ENCODE data around the gene CELF2. TPM values are rescaled to one million over a fixed set of nuclear protein-coding genes. Genes with fewer than 3 reads are reported as not detected.

The CELF2 gene
- total and polyA plus RNA-seq, 9 of the 15 experiments (the other 6 are each of a cell fraction or from before 2014, with no cell fraction given), result 4.0 to 20.3 (median 11.1) TPM

- TF ChIP-seq, protein P1, sequence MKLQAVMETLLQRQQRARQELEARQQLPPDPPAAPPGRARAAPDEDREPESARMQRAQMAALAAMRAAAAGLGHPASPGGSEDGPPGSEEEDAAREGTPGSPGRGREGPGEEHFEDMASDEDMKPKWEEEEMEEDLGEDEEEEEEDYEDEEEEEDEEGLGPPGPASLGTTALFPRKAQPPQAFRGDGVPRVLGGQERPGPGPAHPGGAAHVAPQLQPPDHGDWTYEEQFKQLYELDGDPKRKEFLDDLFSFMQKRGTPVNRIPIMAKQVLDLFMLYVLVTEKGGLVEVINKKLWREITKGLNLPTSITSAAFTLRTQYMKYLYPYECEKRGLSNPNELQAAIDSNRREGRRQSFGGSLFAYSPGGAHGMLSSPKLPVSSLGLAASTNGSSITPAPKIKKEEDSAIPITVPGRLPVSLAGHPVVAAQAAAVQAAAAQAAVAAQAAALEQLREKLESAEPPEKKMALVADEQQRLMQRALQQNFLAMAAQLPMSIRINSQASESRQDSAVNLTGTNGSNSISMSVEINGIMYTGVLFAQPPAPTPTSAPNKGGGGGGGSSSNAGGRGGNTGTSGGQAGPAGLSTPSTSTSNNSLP (IDR thresholded peaks at IDR 0.05; ENCODE audit: borderline replicate concordance, low read depth, low read length), result 0 out of 2 replicates have a peak, but pooled peaks have one; percentile 0
- TF ChIP-seq ZNF12 (CRISPR knock-in tag; IDR thresholded peaks at IDR 0.05) (no peak), ZBTB1 (CRISPR knock-in tag; IDR thresholded peaks at IDR 0.05; ENCODE audit: borderline replicate concordance, low read depth) (no peak), ETV1 (tag; conservative IDR thresholded peaks at IDR 0.05; ENCODE audit: low read depth) (peak; percentile 60), ZNF507 (tag; conservative IDR thresholded peaks at IDR 0.05) (no peak), SUPT5H (IDR thresholded peaks at IDR 0.05) (no peak), ATF7 (IDR thresholded peaks at IDR 0.05) (0 out of 2 replicates have a peak, but pooled peaks have one; percentile 26), CREM (IDR thresholded peaks at IDR 0.05; ENCODE audit: low read depth) (peak; percentile 18; the same call in 1 of the 2 replicates), MBD2 (IDR thresholded peaks at IDR 0.05; ENCODE audit: borderline replicate concordance, low read depth) (no peak), HSF4 (CRISPR knock-in tag; IDR thresholded peaks at IDR 0.05; ENCODE audit: borderline replicate concordance) (no peak), ZNF431 (CRISPR knock-in tag; IDR thresholded peaks at IDR 0.05) (no peak), BACH1 (tag; IDR thresholded peaks at IDR 0.05) (no peak), POLR2AphosphoS5 (IDR thresholded peaks at IDR 0.05; ENCODE audit: control insufficient read depth, insufficient read depth, low read depth, low read length) (no peak), MEF2A (IDR thresholded peaks at IDR 0.05; ENCODE audit: control insufficient read depth, low read depth, low read length) (no peak), FUS (optimal IDR thresholded peaks at IDR 0.05; ENCODE audit: low read depth, low read length) (no peak), ZNF347 (CRISPR knock-in tag; IDR thresholded peaks at IDR 0.05; ENCODE audit: low read depth) (no peak), FOXA1 (IDR thresholded peaks at IDR 0.05; ENCODE audit: borderline replicate concordance) (no peak), CREB1 (IDR thresholded peaks at IDR 0.05) (no peak), CREB1 (CRISPR knock-in tag; IDR thresholded peaks at IDR 0.05) (no peak), HDAC3 (IDR thresholded peaks at IDR 0.05; ENCODE audit: borderline replicate concordance, partially characterized antibody) (no peak), FOXJ2 (tag; IDR thresholded peaks at IDR 0.05) (no peak)
- TF ChIP-seq, protein P2, sequence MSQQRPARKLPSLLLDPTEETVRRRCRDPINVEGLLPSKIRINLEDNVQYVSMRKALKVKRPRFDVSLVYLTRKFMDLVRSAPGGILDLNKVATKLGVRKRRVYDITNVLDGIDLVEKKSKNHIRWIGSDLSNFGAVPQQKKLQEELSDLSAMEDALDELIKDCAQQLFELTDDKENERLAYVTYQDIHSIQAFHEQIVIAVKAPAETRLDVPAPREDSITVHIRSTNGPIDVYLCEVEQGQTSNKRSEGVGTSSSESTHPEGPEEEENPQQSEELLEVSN (IDR thresholded peaks at IDR 0.05; ENCODE audit: borderline replicate concordance in 1 of 2, extremely low read depth in 1 of 2, insufficient read depth in 1 of 2, insufficient read length in 1 of 2, low read depth in 1 of 2, low read length in 1 of 2, poor library complexity in 1 of 2, severe bottlenecking in 1 of 2), result no peak
- TF ChIP-seq, protein P3, sequence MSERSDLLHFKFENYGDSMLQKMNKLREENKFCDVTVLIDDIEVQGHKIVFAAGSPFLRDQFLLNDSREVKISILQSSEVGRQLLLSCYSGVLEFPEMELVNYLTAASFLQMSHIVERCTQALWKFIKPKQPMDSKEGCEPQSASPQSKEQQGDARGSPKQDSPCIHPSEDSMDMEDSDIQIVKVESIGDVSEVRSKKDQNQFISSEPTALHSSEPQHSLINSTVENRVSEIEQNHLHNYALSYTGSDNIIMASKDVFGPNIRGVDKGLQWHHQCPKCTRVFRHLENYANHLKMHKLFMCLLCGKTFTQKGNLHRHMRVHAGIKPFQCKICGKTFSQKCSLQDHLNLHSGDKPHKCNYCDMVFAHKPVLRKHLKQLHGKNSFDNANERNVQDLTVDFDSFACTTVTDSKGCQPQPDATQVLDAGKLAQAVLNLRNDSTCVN (CRISPR knock-in tag; IDR thresholded peaks at IDR 0.05), result no peak
- TF ChIP-seq, protein P4, sequence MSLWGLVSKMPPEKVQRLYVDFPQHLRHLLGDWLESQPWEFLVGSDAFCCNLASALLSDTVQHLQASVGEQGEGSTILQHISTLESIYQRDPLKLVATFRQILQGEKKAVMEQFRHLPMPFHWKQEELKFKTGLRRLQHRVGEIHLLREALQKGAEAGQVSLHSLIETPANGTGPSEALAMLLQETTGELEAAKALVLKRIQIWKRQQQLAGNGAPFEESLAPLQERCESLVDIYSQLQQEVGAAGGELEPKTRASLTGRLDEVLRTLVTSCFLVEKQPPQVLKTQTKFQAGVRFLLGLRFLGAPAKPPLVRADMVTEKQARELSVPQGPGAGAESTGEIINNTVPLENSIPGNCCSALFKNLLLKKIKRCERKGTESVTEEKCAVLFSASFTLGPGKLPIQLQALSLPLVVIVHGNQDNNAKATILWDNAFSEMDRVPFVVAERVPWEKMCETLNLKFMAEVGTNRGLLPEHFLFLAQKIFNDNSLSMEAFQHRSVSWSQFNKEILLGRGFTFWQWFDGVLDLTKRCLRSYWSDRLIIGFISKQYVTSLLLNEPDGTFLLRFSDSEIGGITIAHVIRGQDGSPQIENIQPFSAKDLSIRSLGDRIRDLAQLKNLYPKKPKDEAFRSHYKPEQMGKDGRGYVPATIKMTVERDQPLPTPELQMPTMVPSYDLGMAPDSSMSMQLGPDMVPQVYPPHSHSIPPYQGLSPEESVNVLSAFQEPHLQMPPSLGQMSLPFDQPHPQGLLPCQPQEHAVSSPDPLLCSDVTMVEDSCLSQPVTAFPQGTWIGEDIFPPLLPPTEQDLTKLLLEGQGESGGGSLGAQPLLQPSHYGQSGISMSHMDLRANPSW (CRISPR knock-in tag; IDR thresholded peaks at IDR 0.05), result no peak
Observed at GRCh38 chr10:11145495-11145855, 127.8 kb downstream of the CELF2 start (continued).

Data from K562 (cell line).